ENCODE measurements around the gene GABRG3.

GRCh38 chr15:27045796-27046195 is 74.8 kb downstream of the GABRG3 start:
- TF ChIP-seq CTCF (IDR thresholded peaks at IDR 0.05) (no peak), HDAC2 (IDR thresholded peaks at IDR 0.05) (no peak), RCOR1 (IDR thresholded peaks at IDR 0.05; ENCODE audit: low read depth, low read length) (no peak), ELK1 (IDR thresholded peaks at IDR 0.05; ENCODE audit: low read depth, low read length) (no peak), REST (IDR thresholded peaks at IDR 0.05) (no peak), POLR2A (IDR thresholded peaks at IDR 0.05; ENCODE audit: low read length) (no peak), EP300 (IDR thresholded peaks at IDR 0.05) (no peak)
